NCI-H2107 (cell line): Measurements from ENCODE around the gene TPSAB1.
"Not testable (repeated sequence)": the region's sequence is repeated elsewhere in the genome, so short reads cannot be mapped to it uniquely, and the experiment has no call there.

Experiments
- DNase-seq: peaks from one replicate; lab custom pipeline; 2025; lab: John Stamatoyannopoulos, UW

TPSAB1 gene

GRCh38 chr16:1249031-1249755 lies 8.7 kb downstream of the TPSAB1 start:
- not testable (repeated sequence) for DNase-seq

GRCh38 chr16:1253701-1254364 lies 13.3 kb downstream of the TPSAB1 start:
- not testable (repeated sequence) for DNase-seq

- not testable (repeated sequence) for DNase-seq
Observed at GRCh38 chr16:1254821-1255220, 14.3 kb downstream of the TPSAB1 start.

GRCh38 chr16:1255276-1256122 lies 15.0 kb downstream of the TPSAB1 start, which contains the start of gene TPSD1:
Gene TPSD1, plus strand, starts transcription at chr16:1256069. Its CDS starts 212 bp downstream, at chr16:1256281.
- not testable (repeated sequence) for DNase-seq

- not testable (repeated sequence) for DNase-seq
Observed at GRCh38 chr16:1256296-1256873, 15.9 kb downstream of the TPSAB1 start.

GRCh38 chr16:1256874-1257322 lies 16.4 kb downstream of the TPSAB1 start:
- DNase-seq, result no peak

GRCh38 chr16:1257561-1258224 lies 17.2 kb downstream of the TPSAB1 start:
- no peak for DNase-seq

GRCh38 chr16:1258225-1258600 lies 17.7 kb downstream of the TPSAB1 start:
- no peak for DNase-seq

GRCh38 chr16:1258906-1259759 lies 18.6 kb downstream of the TPSAB1 start:
- no peak for DNase-seq

GRCh38 chr16:1259760-1260068 lies 19.2 kb downstream of the TPSAB1 start:
- no peak for DNase-seq

GRCh38 chr16:1260101-1260680 lies 19.7 kb downstream of the TPSAB1 start:
- DNase-seq, result no peak

GRCh38 chr16:1261131-1261892 lies 20.8 kb downstream of the TPSAB1 start:
- DNase-seq, result peak; percentile 50

- no peak for DNase-seq
Observed at GRCh38 chr16:1262210-1262845, 21.8 kb downstream of the TPSAB1 start.

GRCh38 chr16:1262846-1263221 lies 22.3 kb downstream of the TPSAB1 start:
- no peak for DNase-seq

GRCh38 chr16:1263591-1264344 lies 23.3 kb downstream of the TPSAB1 start:
- DNase-seq, result no peak

GRCh38 chr16:1264345-1265089 lies 24.0 kb downstream of the TPSAB1 start:
- no peak for DNase-seq

- no peak for DNase-seq
Observed at GRCh38 chr16:1265090-1265630, 24.7 kb downstream of the TPSAB1 start.
